ENCODE results near the gene RABGGTB.
A peak's percentile ranks its signal among the peaks of the same experiment; 100 is the strongest.
"Not testable (repeated sequence)": the region's sequence is repeated elsewhere in the genome, so short reads cannot be mapped to it uniquely, and the experiment has no call there.

The RABGGTB gene

GRCh38 chr1:75796376-75797272, 10.6 kb downstream of the RABGGTB start, which contains the start of gene MSH4:
Gene MSH4, plus strand, starts transcription at chr1:75796882. Its CDS starts 104 bp downstream, at chr1:75796986.
- FAIRE-seq = peak; percentile 40

GRCh38 chr1:75797273-75797588, 11.2 kb downstream of the RABGGTB start:
- FAIRE-seq = no peak

GRCh38 chr1:75797606-75798216, 11.7 kb downstream of the RABGGTB start:
- no peak for FAIRE-seq

- not testable (repeated sequence) for FAIRE-seq
Measured at GRCh38 chr1:75801480-75801879, 15.4 kb downstream of the RABGGTB start.

GRCh38 chr1:75808921-75809320, 22.9 kb downstream of the RABGGTB start:
- no peak for FAIRE-seq

GRCh38 chr1:75810113-75810512, 24.1 kb downstream of the RABGGTB start:
- not testable (repeated sequence) for FAIRE-seq

GRCh38 chr1:75811211-75811981, 25.3 kb downstream of the RABGGTB start:
- no peak for FAIRE-seq

- no peak for FAIRE-seq
Measured at GRCh38 chr1:75812065-75812464, 26.0 kb downstream of the RABGGTB start.

GRCh38 chr1:75823596-75823995, 37.5 kb downstream of the RABGGTB start:
- FAIRE-seq = not testable (repeated sequence)

GRCh38 chr1:75836528-75837100, 50.6 kb downstream of the RABGGTB start:
- FAIRE-seq = no peak

- FAIRE-seq = no peak
Measured at GRCh38 chr1:75838079-75838478, 52.0 kb downstream of the RABGGTB start.

- FAIRE-seq = no peak
Measured at GRCh38 chr1:75841421-75841820, 55.4 kb downstream of the RABGGTB start.
